Measurements from ENCODE around the gene AP3S2.

AP3S2 gene

DNA sequence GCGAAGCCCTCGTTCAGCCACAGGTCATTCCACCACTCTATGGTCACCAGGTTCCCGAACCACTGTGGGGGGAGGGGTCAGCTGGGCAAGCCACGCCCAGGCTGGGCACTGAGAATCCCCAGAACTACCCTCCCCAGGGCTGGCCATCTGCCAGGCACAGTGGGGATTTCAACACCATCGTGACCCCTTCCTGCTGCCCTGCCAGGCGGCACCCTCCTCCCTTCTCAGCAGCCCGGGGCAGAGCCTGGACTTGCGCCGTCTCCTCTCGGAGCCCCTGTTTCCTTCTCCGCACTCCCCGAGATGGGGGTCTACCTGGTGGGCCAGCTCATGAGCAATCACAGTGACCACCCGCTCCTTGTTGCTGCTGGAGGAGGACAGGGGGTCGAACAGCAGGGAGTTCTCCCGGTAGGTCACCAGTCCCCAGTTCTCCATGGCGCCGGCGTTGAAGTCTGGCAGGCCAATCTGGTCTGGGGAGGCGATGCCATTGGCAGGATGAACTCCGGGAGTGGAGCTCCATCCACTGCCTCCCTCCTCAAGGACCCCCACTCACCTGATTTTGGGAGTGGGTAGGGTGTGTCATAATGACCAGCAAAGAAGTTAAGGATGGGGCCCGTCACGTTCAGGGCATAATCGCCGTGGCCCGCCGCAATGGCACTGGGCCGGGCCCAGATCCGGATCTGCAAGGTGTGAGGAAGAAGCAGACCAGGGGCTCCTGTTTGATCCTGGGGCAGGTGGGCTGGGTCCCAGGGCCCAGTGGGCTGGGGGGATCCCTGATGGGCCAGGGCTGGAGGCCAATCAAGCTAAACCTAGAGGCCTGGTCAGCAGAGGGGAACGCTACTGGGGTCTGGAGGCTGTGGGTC lies 89.6 kb downstream of the AP3S2 start:
- TF ChIP-seq ZNF274 (IDR thresholded peaks at IDR 0.05; ENCODE audit: low read depth, low read length): no peak
- no peak overlapping the region for H3K4me3 ChIP-seq (ENCODE audit: low read length)

DNA sequence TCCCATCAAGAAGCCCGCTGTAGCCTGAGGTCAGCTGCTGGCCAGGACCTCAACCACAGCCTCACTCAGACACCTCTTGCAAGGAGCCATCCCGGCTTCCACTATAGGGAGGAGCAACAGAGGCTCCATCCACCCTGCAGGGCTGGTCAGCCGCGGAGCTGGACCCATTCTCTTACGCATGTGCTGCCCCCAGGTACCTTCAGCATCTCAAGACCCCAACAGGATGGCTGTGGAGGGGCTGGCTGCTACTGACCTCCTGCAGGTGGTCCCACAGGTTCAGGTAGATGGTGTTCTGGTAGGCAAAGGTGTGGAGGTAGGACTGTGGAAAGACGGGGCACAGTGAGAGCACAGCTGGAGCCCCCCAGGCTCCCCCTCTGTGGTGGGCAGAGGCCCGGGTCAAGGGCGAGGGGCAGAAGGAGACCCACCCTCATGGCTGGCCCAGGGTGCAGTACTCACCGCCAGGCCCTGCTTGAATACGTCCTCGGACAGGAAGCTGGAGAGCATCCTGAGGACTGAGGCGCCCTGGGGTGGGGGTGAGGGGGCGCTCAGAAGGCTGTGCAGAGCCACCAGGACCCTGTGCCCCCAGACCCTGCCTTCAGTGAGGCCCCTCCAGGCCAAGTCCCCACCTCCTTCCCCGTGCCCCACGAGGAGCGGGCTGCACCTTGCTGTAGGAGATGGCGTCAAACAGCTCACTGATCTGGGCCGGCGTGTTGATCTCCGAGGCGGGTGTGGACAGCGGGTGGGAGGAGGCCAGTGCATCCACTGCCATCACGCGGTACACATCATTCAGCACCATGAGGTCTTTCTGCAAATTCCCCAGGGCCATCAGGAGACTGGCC lies 90.6 kb downstream of the AP3S2 start:
- no peak for TF ChIP-seq ZNF274 (IDR thresholded peaks at IDR 0.05; ENCODE audit: low read depth, low read length)
- H3K4me3 ChIP-seq (ENCODE audit: low read length): no peak overlapping the region

DNA sequence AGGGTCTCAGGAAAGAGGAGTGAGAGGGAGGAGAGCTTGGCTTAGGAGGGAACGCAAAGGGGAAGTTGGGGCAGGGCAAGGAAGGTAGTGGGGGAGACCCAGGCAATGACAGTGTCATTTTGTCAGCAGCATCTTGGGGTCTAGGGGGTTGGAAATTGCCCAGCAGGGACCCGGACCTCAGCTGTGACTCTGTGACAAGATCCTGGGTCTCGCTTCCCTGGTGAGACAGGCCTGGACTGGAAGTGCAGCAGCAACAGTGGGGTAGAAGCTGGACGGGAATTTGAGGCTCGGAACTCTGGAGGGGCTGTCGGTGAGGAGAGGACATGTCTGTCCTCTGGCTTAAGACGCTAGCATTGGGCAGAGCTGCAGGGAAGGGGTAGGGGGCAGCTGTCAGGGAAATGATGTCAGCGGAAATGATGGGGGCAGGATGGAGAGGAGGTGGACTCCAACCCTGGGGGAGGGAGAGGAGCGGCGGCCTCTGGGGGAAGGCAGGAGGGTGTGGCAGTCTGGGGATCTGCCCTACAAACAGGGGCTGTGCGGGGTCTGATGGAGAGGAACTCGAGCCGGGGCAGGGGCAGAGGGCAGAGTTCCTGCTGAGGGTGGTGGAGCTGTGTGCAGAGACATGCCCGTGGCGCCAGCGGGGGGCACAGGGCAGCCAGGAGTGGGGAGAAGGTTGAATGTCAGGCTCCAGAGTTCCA lies 91.4 kb downstream of the AP3S2 start:
- no peak overlapping the region for H3K4me3 ChIP-seq (ENCODE audit: low read length)
- TF ChIP-seq ZNF274 (IDR thresholded peaks at IDR 0.05; ENCODE audit: low read depth, low read length): no peak

DNA sequence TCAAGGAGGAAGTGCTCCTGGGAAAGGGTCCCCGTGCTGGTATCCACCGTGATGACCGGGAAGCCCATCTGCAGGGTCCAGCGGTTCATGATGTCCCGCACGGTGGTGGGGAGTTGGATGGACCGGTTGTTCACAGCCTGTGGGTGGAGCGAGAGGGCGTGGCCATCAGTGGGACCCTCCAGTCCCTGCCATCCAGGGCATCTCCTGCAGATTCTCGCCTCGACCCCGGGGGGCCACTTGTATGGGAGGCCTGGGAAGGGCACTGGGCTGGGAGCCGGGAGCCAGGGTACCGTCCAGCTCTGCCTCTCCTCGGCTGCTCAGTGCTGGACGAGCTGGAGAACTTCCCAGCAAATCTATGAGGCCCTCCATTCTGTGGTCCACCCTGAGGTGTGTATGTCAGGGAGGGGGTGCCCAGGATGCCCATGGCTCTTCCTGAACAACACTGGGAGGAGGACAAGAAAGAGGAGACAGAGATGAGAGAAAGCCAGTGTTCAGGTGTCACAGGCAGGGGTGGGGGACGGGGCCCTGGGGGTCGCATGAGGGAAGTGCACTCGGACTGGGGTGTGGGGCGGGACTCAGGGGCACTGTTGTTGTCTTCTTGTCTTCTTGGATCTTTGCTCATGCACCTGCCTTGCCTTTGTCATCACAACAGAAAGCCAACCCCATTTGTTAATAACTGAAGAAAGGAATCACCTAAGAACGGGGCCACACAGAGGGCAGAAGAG lies 92.2 kb downstream of the AP3S2 start:
- no peak overlapping the region for H3K4me3 ChIP-seq (ENCODE audit: low read length)
- no peak for TF ChIP-seq ZNF274 (IDR thresholded peaks at IDR 0.05; ENCODE audit: low read depth, low read length)

DNA sequence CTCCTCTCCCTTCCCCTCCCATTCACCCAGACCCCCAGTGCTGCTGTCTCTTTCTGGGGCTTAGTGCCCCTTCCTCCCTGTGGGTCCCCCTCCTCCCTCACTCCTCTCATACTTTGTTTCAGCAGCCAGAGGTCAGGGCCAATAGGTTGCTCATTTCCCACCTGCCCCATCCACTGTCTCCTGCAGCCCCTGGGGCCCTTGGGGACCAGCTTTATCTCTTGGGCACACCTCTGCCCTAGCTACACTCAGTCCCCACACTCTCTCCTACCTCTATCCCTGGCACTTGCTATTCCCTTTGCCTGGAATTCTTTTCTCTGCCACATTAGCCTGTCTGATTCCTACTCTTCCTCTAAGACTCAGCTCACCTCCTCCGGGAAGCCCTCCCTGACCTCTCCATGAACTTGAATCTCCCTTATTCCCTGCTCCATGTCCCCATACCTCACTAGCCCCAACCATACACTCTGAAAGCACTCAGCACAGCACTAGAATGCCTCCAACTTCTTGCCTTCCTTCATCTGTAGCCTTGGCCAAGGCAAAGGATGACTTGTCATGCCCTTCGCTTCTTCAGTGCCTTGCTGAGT lies 93.8 kb downstream of the AP3S2 start:
- no peak for TF ChIP-seq ZNF274 (IDR thresholded peaks at IDR 0.05; ENCODE audit: low read depth, low read length)

DNA sequence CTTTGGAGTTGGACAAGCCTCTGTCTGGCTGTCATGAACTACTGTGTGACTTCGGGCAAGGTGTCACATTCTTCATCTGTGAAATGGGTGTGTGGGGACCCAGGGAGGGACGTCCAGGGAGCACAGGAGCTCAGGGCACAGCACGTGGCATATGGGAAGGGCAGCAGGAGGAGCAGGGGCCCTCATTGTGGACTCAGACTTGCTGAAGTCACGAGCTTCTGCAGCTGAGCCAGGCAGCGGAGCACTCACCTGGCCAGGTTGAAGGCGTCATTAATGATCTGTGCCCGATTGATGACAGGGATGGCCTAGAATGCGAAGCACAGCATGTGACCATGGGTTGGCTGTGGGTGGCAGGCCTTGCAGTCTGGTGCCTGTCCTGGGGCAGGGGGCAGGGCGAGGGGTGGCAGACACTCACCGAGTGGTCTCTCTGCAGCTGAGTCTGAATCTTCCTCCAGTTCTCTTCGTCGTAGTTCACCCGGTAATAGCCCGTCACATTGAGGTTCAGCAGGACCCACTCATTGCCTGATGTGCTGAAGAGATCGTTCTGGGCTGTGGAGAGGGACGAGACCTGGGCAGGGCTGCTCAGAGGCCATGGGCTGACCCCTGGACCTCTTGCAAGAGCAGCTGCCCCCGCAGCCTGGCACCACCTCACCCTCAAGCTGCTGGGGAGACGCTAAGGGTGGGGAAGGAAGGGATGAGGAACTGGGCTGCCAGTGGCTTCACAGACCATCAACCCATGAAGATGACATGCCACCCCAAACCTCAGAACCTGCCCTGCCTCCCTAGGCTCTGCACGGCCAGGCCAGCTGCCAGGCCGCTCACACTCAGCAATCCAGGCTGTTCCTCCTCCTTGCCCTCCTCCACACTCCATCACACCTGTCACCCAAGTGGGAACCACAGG lies 94.5 kb downstream of the AP3S2 start:
- H3K4me3 ChIP-seq (ENCODE audit: low read length): no peak overlapping the region
- TF ChIP-seq ZNF274 (IDR thresholded peaks at IDR 0.05; ENCODE audit: low read depth, low read length): no peak

More for the DNA sequence above, 93.8 kb downstream of the AP3S2 start:
- no peak overlapping the region for H3K4me3 ChIP-seq (ENCODE audit: low read length)

GRCh38 chr15:89797678-89798201 lies 96.1 kb downstream of the AP3S2 start:
- TF ChIP-seq ZNF274 (IDR thresholded peaks at IDR 0.05; ENCODE audit: low read depth, low read length): no peak
- no peak overlapping the region for H3K4me3 ChIP-seq (ENCODE audit: low read length)

- TF ChIP-seq ZNF274 (IDR thresholded peaks at IDR 0.05; ENCODE audit: low read depth, low read length): no peak
- H3K4me3 ChIP-seq (ENCODE audit: low read length): no peak overlapping the region
Observed at GRCh38 chr15:89795996-89796395, 97.8 kb downstream of the AP3S2 start.

- TF ChIP-seq ZNF274 (IDR thresholded peaks at IDR 0.05; ENCODE audit: low read depth, low read length): no peak
- H3K4me3 ChIP-seq (ENCODE audit: low read length): no peak overlapping the region
Observed at GRCh38 chr15:89794627-89795241, 99.1 kb downstream of the AP3S2 start.

DNA sequence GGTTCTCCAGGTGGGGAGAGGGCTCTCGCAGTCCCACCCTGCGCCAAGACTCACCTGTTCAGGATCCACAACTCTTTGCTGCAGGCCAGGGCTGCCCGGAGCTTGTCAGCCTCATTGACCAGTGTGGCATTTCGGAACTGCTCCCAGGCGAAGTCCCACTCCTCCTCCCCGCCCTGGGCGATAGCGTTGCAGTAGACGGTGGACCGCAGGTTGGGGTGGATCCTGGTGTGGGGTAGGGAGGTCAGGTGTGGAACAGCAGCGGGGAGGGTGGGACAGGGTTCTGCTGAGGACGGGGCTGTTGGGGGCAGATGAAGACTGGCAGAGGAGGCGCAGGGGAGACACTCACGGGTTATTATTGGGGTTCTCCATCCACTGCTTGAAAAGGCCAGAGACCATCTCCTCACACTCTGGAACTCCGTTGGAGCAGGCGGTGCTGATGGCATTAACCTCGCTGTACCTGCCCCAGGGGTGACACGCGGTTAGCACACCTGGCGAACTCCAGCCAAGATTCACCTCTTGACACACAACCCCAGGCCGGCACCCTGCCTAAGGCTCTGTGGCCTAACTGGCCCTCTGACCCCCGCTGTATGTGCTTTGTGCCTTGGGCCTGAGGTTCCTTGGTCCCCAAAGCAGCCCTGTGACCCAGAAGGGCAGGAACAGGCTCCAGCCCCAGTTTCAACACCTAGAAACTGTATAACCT lies 101.5 kb downstream of the AP3S2 start:
- TF ChIP-seq ZNF274 (IDR thresholded peaks at IDR 0.05; ENCODE audit: low read depth, low read length): no peak
- H3K4me3 ChIP-seq (ENCODE audit: low read length): no peak overlapping the region

DNA sequence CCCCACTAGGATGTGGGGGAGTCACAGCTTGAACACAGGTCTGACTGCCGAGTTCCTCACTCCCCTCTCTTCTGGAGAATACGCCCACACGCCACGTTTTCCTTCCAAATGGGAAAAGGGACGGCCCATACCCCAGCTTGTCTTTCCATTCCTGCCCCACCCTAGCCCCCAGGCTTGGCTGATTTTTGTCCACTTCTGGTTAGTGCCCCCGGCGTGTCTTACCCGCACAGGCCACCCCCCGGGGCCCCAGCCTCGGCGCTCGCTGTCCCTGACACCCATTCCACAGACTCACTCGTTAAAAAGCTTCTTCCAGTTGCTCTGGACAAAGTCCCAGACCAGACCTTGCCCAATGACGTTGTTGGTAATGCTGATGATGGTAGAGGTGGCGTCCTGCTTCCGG lies 103.1 kb downstream of the AP3S2 start:
- H3K4me3 ChIP-seq (ENCODE audit: low read length): no peak overlapping the region
- no peak for TF ChIP-seq ZNF274 (IDR thresholded peaks at IDR 0.05; ENCODE audit: low read depth, low read length)

Measured in GM08714 (cell line).